ENCODE results near the gene SHISA9.

Gene SHISA9

DNA sequence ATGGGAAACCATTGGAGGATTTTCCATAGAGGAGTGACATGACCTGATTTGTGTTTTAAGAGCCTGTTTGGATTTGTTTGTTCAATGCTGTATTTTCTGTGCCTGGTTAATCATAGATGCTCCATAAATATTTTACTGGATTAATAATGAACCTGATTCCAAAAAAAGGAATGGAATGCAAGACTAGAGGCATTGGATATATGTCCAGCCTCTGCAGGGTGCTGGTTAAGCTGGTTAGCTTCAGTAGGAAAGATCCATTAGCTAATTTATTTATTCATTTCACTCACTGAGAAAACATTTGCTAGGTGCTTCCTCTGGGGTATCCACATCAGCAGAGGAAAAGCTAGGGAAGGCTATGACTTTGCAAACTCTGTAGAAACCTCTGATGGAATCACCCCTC lies 57.7 kb downstream of the SHISA9 start:
- no peak for DNase-seq

DNA sequence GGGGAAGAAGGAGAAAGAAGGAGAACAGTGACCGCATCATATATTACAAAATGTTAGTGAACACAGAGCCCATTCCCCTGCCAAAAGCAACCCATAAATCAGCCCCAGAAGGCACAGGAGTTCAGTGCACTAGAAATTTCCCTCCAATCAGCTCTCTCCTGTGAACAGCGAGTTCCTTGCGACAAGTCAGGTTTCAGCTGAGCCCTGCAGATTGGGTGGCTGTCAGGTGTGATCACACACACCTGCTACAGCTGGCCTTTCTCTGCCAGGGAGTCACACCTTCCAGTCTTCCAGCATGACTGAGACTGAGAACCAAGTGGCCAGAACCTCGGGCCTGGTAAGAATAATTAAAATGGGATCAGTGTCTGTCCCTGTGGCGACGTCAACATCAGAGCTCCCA lies 60.2 kb downstream of the SHISA9 start:
- no peak for DNase-seq

DNA sequence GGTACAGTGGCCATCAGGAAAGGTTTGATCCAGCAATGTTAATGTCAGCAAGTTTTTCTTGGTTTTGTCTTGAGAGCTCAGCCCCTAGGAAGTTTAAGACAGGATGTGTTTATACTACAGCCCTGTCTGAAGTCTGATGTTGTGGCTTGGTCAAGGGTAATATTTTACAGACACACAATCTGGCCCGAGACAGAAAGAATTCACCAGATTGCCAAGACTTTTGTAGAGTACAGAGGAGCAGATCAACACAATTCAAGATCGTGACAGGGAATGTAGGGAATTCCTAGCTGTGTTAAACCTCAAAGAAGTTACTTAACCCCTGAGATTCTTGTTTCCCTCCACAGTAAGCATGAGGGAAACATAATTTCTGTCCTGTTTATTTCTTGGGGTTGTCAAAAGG lies 63.1 kb downstream of the SHISA9 start:
- DNase-seq: no peak

DNA sequence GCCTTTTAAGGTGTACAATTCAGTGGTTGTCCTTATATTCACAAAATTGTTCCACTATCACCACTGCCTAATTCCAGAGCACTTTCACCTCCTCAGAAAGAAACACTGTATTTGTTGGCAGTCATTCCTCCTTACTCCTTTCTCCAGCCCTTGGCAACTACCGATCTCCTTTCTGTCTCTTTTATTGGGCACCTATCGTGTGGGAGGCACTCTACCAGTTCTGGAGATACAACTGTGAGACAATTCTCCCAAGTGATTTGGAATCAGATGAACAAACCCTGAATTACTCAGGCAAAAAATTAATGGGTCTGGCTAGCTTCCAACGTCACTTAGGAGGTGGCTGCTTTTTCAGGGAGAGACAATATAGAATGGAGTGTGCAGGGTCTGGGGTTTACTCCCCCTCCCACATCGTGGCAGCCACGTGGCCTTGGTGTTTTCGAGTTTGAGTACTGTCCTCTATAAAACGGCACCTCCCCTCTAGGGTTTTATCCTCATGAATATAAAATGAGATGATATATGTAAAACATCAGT lies 63.9 kb downstream of the SHISA9 start:
- DNase-seq: no peak

DNA sequence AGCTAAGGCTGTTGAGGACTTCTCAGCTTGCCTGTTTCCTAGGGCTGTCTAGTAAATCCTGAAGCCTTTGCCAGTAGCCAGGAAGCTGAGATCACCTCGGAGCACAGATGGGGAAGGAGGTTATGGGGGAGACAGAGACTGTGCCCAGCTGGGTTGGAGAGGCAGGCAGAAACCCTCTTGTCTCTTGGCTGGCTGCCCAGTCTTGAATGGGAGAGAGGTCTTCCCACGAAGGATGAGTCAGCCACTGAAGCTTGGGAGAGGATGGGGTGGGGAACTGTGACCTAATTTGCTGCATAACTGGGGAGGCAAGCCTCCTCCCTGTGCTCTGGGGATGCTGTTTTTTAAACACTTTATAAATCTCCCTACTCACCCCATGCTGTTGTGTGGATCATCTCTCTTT lies 69.8 kb downstream of the SHISA9 start:
- DNase-seq: no peak

DNA sequence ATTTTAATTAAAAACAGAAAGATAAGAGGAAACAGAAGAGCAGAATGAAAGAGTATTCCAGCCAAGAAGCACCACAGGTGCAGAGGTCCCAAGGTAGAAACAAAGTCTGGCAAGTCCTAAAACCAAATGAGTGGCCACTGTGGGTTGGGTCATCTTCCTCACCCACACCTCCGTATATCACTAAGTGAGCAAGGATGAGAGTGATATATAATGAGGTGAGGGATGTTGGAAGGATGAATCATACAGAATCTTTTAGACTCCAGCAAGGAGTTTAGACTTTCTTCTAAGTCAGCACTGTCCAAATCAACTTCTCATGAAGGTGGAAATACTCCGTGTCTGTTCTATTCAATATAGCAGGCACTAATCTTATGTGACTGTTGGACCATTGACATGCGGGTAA lies 70.8 kb downstream of the SHISA9 start:
- DNase-seq: no peak

DNA sequence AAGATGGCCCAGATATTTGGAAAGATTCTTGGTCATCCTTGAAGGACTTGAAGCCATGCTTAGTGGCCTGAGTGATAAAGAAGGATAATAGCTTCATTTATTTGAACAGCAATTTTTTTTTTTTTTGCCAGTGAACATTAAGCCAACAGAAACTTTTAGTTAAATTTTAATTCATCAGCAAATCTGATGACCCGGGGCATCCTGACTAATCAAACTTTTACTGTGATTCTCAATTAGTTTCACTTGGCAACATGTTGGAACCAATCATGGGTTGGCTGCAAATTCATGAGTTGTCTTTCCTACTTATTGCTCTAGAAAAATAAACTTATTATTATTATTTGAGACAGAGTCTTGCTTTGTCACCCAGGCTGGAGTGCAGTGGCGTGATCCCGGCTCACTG lies 74.4 kb downstream of the SHISA9 start:
- no peak for DNase-seq

DNA sequence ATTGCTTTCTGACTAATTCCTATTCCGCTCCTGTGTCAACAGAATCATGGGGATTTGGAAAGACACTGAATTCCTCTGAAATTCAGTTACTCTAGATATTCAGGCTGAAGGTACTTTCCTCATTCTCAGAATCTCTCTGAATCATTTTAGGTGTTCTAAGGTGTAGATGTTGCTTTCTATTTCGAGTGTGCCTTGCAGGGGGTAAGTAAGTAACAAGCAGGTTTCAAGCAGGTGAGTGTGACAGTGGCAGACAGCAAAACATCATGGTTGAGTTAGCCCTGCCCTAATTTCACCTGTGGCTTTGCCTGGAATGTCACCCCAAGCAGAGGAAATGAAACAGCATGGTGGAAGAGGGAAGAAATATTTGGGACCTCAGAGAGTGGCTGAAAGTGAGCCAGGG lies 75.1 kb downstream of the SHISA9 start:
- no peak for DNase-seq

DNA sequence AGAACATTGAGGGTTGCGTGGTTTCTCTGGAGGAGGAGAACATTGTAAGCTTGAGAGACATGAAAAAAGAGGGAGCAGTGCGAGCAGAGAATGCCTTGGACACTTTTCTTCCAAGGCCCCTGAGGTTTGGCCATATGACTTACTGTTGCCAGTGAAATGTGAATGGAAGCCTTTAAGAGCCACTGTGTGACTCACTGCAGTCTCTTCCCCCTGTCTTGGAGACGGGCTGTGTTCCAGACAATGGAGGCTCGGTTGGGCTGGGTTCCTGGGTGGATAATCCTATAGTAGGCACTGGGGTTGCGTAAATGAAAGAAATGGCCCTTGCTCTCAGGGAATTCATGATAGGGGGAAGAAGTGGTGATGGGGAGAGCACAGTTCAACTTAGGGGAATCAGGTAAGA lies 75.5 kb downstream of the SHISA9 start:
- no peak for DNase-seq

DNA sequence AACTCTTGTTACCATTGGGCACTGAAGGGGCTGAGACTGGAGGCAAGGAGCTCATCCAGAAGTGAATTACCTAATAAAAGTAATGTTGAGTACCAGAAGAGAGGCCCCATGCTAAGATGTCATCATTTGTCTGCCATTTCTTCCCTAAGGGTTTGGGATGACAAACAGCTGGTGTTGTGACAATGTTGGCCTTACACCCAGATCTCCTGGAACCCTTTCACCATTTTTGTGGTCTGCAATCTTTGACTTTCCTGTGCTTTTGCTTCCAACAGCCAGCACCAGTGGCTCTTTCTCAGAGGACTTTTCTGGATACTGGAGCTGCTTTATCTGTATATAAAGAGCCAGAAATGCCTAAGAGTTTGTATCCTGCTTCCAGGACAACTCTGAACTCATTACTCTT lies 84.1 kb downstream of the SHISA9 start:
- no peak for DNase-seq

DNA sequence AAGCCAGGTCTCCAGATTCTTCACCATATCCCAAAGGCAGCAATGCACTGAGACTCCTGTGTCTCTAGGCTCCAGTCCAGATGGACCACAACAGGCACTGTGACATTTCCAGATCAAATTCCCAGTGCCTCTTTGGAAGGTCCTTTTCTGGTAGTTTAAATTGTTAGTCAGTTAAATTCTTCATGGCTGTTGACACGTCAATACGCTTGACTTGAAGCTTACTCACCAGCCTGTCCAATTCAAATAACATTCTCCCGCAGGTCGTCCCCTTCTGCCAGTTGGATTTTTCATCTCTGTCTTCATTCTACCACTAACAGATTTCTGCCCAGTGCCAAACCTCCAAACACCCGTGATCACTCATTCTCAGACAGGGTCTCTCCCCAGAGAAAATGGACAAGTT lies 86.7 kb downstream of the SHISA9 start:
- DNase-seq: no peak

DNA sequence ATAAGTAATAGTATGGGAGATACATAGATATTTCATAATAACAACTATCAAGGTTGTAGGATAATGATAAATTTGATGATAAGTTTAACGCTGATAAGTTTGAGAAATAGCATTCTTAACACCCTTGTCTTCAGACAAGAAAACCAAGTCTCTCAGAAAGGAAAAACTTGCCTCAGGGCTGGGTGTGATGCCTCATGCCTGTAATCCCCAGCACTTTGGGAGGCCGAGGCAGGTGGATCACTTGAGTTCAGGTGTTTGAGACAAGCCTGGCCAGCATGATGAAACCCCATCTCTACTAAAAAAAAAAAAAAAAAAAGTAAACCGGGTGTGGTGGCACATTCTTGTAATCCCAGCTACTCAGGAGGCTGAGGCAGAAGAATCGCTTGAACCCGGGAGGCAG lies 90.7 kb downstream of the SHISA9 start:
- no peak for DNase-seq

DNA sequence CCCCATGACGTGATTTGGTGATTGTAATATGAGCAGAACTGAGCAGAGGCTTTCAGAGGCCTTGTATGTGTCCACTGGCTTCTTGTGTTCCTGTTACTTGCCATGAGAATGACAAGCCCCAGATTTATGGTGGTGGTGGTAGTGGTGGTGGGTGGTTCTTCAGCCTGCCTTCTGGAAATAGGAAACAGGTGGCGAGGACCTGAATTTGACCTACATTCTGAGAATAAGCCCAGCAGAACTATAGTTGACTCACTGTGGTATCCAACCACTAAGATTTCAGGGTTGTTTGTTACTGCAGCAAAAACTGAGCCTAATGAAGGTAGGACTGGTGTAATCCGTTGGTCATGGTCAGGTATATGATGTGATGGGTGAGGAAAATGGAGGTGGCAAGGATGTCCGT lies 93.0 kb downstream of the SHISA9 start:
- DNase-seq: no peak

DNA sequence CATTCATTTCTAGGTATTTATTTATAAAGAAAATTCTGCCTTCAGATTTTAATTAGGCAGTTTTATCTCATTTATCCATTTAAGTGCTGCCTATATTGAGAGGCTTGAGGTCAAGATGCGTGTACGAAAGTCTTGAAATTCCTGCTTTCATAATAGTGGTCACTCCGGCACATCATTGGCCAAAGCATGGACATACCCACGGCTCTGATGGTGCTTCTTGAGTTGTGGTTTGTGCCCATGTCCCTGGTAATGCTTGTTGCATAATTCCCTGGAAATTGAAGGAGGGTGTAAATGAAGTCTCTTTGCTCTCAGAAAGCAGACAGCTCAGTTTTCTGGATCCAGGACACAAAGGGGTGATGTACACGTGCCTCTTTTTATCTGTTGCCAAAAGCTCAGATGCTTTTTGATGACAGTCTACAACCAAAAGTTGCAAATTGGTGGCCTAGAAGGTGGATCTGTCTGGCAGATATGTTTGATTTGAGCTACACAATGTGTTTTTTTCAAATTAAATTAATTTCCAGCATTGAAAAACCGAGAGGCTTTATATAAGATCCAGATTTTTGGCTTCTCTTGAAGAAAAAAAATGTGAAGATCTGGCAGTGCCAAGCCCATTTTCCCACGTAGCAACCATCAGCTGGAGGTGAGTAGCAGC lies 94.4 kb downstream of the SHISA9 start:
- DNase-seq: no peak

DNA sequence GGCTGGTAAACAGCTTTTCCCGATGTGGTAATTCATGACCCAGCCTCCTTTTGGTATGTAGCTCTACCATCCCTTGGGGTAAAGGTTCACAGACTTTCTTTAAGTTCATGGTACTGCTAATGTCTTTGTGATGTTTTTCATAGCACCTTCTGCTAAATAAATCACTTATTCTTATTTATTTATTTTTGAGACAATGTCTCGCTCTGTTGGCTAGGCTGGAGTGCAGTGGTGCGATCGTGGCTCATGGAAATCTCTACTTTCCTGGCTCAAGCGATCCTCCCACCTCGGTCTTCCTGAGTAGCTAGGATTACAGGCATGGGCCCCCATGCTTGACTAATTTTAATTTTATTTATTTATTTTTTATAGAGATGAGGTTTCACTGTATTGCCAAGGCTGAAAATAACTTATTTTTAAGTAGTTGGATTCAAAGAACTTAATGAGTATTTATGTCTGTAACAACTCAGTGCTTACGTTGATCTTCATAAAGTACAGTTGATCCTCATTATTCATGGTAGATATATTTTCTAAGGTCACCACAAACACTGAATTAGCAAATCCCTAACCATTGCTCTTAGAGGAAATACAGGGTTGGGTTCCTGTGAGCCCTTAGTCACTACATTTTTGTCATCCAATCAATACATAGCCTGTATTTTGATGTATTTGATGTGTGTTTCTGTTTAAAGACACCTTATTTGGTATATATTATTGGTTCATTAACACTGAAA lies 97.1 kb downstream of the SHISA9 start:
- DNase-seq: no peak

DNA sequence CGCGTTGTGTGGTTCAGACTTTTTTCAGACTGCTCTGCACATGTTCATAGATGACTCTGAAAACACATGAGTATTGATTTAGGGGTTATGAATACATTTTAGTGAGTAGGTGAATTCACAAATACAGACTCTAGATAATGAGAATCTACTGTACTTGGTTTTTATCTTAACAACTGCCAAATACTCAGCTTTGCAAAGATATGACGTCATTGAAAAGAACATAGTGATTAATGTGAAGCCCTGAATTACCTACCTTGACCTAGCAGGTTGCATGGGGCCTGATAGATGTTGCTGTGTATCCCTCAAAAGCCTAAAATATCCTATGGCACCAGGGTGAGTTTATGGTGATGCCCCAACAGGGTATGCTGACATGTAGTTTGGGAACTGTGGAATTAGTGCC lies 98.0 kb downstream of the SHISA9 start:
- DNase-seq: no peak

DNA sequence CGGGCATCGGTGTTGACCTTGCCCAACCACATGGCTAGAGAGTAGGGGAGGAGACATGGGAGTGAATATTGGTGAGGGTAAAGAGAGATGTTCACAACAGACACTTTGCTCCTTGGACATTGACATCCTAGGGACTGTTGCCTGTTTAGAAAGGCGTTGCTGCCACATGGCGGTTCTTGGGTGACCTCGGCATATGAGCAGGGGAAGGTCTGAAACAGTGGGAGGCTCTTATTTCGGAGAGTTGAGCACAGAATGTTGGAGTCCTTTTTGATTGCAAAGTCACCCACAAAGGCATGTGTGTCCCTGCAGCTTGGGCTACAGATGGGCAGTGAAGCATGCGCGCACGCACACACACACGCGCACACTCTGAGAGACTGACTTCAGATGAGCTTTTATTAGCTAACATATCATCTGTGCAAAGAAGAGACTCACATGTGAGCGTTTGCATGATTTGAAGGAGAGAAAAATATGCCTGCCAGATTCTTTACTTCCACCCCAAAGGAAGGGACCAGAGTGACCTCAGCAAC lies 104.4 kb downstream of the SHISA9 start:
- no peak for DNase-seq

DNA sequence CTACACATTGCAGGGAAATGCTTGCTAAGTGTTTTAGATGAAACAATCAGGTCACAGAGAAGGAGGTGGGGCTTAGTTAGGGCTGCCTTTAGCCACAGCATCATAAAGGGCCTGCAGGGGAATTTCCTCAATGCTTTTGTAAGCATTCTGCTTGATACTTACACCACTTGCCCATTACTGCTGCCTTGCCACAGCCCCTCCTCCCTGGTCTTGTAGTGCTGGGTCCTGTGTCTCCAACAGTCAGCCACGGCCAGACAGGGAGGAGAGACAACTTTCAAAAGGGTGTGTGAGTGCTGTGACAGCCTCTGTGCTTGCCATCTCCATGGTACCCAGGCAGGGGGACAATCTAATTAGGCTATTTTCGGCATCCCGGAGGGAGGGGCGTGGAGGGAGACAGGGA lies 111.2 kb downstream of the SHISA9 start:
- DNase-seq: no peak

DNA sequence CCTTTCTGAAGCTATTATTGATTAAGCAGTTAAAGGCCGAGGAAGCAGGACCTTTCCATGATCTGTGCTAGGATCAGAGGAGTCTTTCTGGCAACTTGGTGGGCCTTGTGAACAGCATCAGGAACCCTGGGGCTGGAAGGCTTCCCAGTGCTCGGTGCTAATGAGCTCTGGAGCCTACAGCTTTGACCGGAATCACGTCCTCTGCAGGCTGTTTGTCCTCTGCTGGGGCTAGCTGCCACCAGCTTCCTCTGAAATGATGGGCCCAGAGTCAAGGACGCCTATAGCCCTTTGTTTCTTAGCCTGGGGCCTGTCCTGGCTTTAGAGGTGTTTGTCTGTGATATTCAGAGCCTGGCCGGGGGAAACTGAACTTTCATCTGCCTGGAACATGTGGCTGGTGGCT lies 111.6 kb downstream of the SHISA9 start:
- DNase-seq: no peak

DNA sequence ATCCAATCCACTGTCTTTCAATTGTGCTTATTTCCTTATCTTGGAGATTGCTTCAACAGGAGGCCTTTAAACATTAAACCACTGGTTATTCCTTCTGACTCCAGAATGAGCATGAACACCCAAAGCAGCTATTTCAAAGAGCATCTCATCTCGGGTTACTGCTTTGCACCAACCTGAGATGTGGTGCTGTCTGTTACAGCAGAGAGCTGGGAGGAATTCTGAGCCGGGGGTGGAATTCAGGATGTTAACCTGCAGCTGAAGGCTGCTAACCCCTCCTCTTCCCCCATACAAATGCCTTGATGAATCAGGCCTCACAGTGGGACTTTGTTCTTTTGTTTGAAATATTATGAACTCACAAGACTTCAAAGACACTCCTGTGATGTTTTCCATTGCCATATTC lies 113.1 kb downstream of the SHISA9 start:
- no peak for DNase-seq

DNA sequence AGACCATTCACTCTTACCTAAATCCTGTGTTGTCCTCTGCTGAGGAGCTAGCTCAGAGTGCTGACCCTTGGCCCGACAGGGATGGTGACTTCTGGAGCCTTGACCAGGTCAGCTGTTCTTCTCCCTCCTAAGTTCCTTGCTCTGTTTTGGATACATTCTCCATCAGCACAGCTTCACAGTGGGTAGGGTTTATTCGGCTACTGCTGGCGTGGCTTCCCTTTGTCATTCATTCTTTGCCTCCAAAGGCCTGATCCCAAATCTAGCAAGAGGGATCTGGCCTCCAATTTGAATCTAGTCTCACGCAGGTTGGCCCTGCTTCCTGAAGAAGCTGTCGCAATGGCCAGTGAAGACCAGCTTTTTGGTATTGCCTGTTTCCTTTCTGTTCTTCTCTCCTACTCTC lies 116.6 kb downstream of the SHISA9 start:
- DNase-seq: no peak

DNA sequence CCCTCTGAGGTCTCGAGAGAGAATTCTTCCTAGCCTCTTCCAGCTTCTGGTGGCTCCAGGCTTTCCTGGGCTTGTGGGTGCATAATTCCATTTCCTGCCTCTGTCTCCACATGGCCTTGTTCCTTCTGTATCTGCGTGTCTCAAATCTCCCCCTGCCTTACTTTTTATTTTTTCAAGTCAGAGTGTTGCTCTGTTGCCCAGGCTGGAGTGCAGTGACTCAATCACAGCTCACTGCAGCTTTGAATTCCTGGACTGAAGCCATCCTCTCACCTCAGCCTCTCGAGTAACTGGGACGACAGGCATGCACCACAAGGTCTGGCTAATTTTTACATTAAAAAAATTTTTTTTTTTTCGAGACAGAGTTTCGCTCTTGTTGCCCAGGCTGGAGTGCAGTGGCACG lies 120.6 kb downstream of the SHISA9 start:
- no peak for DNase-seq

DNA sequence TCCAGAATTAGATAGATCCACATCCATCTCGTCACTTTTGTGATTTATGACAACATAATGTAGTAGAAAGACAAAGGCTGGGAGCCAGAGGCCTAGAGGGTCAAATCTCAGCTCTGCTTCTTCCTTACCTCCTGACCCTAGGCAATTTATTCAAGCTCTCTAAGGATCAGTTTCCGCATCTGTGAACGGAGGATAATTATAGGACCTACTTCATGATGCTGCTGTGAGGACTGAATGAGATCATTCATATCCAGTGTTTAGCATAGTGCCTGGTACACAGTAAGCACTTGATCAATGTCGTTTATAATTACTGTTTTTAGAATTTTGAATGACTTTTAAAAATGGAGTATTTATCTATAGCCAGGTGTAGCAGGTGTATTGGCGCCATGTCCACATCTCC lies 128.4 kb downstream of the SHISA9 start:
- no peak for DNase-seq

DNA sequence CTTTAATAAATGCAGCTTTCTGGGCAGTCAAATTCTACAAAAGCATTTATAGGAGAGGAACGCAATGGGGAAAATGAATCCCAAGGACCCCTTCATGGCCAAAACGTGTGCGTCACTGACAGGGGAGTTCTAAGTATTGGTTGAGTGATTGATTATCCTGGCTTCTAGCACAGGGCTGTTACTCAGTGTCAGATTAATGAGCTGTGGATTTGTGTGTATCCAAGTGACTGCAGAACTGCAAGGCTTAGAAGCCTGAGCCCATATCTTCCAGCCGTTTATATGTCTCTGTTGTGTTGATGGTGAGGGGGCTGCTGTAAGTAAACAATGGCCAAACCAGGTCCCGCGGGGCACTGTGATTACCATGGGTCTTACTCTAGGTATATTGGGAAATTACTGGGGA lies 129.4 kb downstream of the SHISA9 start:
- no peak for DNase-seq

DNA sequence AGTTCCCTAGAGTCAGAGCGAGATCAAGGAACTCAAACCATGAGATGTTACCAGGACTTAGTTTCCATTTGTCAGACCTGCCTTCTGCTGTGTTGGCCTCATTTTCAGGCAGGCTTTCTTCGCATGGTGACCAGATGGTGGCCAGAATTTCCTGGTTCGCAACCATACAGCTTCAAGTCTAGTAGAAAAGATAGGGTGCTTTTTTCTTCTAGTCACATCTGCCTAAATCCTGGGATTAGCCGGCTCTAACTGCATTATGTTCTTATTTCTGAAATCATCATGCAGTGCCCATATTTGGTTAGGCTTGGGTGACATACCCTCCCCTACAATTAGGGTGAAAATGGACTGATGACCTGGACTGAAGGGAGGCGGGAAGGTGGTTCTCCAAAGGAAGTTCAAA lies 131.5 kb downstream of the SHISA9 start:
- DNase-seq: no peak
